T47D (cell line): ENCODE results near the gene GAD2.
A peak's percentile ranks its signal among the peaks of the same experiment; 100 is the strongest.

Experiments used
- DNase-seq, 2 experiments: peaks; one replicate each; pipeline versions ENCODE4 v3.0.0 to v3.0.0-alpha.2; 2011 to 2012; ENCODE audit warnings: low read depth in 1 of 2, low spot score in 1 of 2
- JUND ChIP-seq: IDR thresholded peaks from 2 replicates; pipeline ENCODE4 v1.6.1; 2012; ENCODE audit warnings: low read depth
- in situ Hi-C: cut with HindIII; loops from 2 replicates; pipeline ENCODE4 v1.10.0; 2016; ENCODE audit warnings: low sequenced_read_pairs, low pct_unique_long_range_greater_than_20kb

Gene GAD2

GRCh38 chr10:26303366-26303765 is 86.8 kb downstream of the GAD2 start:
- no peak for TF ChIP-seq JUND
- in situ Hi-C loops = no loop called here
- DNase-seq = no peak

- in situ Hi-C loops = no loop called here
- TF ChIP-seq JUND = no peak
- no peak for DNase-seq
These were observed 93.8 kb downstream of the GAD2 start for GRCh38 chr10:26310361-26310760.

- in situ Hi-C loops = no loop called here
- TF ChIP-seq JUND = no peak
- DNase-seq = peak in 1 of 2 experiments; percentile 37
These were observed 94.9 kb downstream of the GAD2 start for GRCh38 chr10:26311383-26311940.

- no peak for DNase-seq
- in situ Hi-C loops = no loop called here
- TF ChIP-seq JUND = no peak
These were observed 97.9 kb downstream of the GAD2 start for GRCh38 chr10:26314265-26315013.

- no peak for TF ChIP-seq JUND
- in situ Hi-C loops = no loop called here
These were observed 102.1 kb downstream of the GAD2 start for GRCh38 chr10:26318672-26319071.

GRCh38 chr10:26323219-26323618 is 106.6 kb downstream of the GAD2 start:
- no peak for TF ChIP-seq JUND
- no peak for DNase-seq
- in situ Hi-C loops = no loop called here

More at GRCh38 chr10:26318672-26319071, 102.1 kb downstream of the GAD2 start:
- no peak for DNase-seq

GRCh38 chr10:26326851-26327250 is 110.3 kb downstream of the GAD2 start:
- no peak for TF ChIP-seq JUND
- in situ Hi-C loops = no loop called here
- DNase-seq = no peak

- in situ Hi-C loops = no loop called here
- DNase-seq = no peak
- TF ChIP-seq JUND = no peak
These were observed 111.2 kb downstream of the GAD2 start for GRCh38 chr10:26327811-26328210.

GRCh38 chr10:26331371-26331770 is 114.8 kb downstream of the GAD2 start:
- in situ Hi-C loops = no loop called here
- TF ChIP-seq JUND = no peak
- no peak for DNase-seq

GRCh38 chr10:26334232-26334931 is 117.8 kb downstream of the GAD2 start:
- TF ChIP-seq JUND = no peak
- DNase-seq = no peak
- in situ Hi-C loops = no loop called here

- in situ Hi-C loops = no loop called here
- no peak for TF ChIP-seq JUND
- DNase-seq = peak; percentile 13 to 70
These were observed 118.5 kb downstream of the GAD2 start for GRCh38 chr10:26334932-26335573.

- in situ Hi-C loops = no loop called here
- no peak for TF ChIP-seq JUND
- no peak for DNase-seq
These were observed 119.1 kb downstream of the GAD2 start for GRCh38 chr10:26335574-26336093.
